Measurements from ENCODE around the gene TMOD3. TPM values are rescaled to one million over a fixed set of nuclear protein-coding genes. Genes with fewer than 3 reads are reported as not detected.
"Not testable (repeated sequence)": the region's sequence is repeated elsewhere in the genome, so short reads cannot be mapped to it uniquely, and the experiment has no call there.

The TMOD3 gene
- total RNA-seq, 2 donors from 2014 or later, result 22.7 to 23.9 TPM

DNA sequence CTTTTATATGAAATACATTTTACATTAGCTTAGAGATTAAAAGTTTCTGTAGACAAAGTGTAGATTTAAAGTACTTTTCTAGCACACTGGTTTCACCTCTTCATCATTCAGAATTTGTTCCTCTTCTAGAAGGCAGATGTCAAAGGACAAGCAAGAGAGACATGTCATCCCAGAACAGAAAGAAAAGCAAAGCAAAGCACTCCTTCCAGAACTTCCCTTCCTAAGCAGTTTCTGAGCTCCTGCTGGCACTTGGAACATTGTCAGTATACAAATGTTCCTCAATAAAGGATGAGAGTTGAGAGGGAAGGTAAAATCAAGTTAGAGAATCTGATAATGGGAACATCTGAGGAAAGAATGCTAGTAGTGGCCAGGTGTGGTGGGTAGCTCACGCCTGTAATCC is 26.2 kb downstream of the TMOD3 start:
- DNase-seq (no peak), ATAC-seq (no peak)
- intact Hi-C loops (cut with DNase I), result no loop called here

DNA sequence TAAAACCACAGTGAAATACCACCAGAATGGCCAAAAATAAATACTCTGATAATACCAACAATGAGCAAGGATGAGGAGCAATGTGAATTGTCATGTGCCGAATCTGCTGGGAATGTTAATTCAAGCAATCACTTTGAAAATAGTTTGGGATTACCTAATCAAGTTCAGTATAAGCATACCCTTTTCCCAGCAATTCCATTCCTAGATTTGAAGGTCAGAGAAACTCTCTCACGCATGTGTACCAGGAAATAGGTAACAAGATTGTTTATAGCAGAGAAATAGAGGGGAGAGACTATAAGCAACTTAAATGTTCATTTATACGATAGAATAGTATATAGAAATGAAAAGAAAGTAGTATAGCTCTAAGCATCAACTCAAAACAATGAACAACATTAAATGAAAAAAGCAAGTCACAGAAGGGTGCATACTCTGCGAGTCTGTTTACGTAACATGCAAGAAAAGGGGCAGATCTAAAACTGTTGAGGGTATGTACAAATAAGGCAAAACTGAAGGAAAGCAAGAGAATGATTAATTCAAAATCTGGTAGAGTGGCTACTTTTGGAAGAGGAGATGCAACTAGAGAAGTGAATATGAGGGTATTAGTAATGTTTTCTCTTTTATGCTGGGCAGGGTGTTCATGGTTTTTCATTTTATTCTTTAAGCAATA is 27.4 kb downstream of the TMOD3 start:
- no peak for DNase-seq
- intact Hi-C loops (cut with DNase I), result no loop called here
- no peak for ATAC-seq

DNA sequence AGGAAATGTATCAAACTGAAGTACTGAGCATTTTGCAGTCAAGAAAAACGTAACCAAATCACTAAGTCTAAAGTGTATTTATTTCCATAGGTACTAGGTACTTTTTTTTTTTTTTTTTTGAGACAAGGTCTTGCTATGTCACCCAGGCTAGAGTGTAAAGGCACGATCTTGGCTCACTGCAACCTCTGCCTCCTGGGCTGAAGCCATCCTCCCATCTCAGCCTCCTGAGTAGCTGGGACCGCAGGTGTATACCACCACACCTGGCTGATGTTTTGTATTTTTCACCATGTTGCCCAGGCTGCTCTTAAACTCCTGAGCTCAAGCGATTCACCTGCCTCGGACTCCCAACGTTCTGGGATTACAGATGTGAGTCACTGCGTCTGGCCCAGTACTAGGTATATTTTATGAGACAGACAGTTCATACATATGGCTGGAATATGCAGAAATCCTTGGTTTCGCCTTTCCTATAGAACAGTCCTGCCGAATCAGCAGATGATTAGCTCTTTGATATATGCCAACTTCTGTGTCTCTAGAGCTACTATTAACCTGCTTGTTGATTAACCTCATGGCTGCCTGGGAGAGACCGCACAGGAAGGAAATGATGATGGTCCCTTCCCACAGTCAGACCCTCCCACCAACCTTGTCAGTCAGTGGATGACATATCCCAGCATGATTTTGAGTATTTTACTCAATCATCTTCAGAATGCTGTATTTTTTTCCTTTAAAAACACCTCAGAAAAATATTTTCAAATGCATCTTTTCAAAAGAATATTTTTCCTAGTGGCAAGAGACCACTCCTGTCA is 32.3 kb downstream of the TMOD3 start:
- intact Hi-C loops (cut with DNase I), result no loop called here
- DNase-seq (no peak), ATAC-seq (peak in 1 of 2 donors; percentile 42)

DNA sequence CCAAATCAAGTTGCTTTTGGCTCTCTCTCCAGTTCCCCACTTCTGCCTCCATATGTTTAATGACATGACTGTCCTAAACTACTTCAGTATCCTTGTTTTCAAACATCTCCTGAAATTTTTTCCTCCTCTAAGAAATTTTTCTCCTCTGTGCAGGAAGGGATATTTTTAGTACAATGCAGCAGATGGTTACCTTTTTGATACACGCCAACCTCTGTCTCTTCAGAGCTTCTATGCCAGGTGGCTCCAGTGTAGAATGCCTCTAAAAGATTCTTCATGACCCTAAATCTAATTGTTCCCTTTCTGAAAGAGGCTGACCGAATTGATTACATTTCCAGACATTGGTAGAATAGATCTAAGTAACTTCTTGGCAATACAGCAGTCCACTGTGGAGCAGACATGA is 33.7 kb downstream of the TMOD3 start:
- no peak for DNase-seq
- intact Hi-C loops (cut with DNase I), result no loop called here
- no peak for ATAC-seq

DNA sequence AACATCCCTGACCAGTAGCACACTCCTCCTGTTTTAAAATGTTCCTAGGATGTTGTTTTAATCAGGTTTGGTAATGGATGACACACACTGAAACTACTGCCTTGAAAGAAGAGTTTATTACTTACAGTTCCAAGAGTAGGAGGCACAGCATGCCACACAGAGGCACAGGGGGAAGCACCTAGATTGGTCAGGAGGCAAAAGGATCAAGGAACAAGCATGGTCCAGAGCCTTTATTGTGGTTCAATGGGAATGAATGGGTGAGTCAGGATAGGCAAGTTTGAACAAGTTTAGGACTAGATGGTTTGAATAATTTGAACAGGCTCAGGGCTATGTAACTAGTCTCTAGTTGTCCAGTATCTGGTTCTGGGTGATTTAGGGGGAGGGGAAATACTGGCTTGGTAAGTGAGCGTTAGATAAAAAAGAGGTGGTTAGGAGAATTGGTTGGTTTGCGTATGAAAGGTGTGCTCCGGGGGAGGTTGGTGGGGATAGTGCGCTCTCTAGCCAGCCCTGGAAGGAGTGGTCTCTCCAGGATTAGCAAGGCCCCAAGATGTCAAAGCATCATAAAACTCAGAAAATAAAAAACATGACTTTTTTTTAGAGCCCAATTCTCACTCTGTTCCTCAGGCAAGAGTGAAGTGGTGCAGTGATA is 35.1 kb downstream of the TMOD3 start:
- no peak for DNase-seq
- ATAC-seq, result no peak
- intact Hi-C loops (cut with DNase I), result no loop called here

DNA sequence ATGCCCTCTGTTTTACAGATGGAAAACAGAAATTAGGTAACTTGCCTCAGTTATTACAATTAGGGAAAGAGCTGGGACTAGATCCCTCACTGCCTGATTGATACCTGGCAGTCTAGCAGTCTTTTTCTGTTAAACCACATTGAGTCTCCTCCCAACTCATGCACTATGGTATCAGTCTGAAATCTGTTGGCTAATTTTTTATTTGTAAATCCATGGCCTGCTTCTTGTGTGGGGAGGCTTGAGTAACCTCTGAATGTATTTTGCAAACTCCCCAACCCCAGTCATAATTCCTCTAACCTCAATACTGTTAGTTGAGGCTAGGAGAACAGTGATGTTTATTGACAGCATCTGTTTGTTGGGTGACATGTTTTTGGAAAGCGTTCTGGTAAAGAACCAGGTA is 35.9 kb downstream of the TMOD3 start:
- ATAC-seq (no peak), DNase-seq (no peak)
- intact Hi-C loops (cut with DNase I), result no loop called here

DNA sequence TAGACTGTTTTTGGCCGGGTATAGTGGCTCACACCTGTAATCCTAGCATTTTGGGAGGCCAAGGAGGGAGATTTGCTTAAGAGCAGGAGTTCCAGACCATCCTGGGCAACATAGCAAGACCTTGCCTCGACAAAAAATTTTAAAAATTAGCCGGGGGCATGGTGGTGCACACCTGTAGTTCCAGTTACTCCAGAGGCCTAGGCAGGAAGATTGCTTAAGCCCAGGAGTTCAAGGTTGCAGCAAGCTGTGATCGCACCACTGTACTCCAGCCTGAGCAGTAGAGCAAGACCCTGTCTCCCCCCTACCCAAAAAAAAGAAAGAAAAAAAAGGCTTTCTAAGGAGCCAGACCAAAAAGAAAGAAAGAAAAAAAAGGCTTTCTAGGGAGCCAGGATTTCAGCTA is 36.7 kb downstream of the TMOD3 start:
- intact Hi-C loops (cut with DNase I), result no loop called here
- ATAC-seq (no peak), DNase-seq (no peak)

DNA sequence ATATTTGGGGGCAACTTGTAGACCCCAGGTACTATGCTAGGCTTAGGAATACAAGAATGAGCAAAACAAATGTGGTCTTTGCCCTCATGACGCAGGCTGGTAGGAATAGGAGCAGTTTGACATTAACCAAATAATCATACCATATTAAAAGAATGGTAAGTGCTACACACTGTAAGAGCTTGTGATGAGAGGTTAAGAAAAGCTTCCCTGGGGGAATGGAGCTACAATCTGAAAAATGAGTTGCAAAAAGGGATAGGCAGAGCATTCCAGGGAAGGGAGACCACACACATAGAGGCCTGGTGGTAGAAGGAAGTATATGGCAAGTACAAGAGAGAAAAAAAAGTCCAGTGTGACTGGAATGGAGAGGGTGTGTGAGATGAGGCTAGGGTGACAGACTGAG is 37.3 kb downstream of the TMOD3 start:
- DNase-seq (no peak), ATAC-seq (no peak)
- intact Hi-C loops (cut with DNase I), result no loop called here

DNA sequence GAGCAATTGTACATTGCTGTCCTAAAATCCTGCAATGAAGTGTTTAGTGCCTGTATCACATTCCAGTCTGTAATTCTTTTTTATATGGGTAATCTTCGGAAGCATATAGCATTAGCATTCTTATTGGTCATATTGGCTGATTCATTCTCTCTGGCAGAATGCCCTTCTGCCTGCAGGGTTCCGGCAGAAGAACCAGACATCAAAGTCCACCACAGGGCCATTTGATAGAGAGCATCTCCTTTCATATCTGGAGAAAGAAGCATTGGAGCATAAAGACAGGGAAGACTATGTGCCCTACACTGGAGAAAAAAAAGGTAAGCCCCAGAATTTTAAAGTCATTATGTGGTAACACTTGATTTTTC is 39.6 kb downstream of the TMOD3 start:
- no peak for DNase-seq
- no peak for ATAC-seq
- intact Hi-C loops (cut with DNase I), result no loop called here

DNA sequence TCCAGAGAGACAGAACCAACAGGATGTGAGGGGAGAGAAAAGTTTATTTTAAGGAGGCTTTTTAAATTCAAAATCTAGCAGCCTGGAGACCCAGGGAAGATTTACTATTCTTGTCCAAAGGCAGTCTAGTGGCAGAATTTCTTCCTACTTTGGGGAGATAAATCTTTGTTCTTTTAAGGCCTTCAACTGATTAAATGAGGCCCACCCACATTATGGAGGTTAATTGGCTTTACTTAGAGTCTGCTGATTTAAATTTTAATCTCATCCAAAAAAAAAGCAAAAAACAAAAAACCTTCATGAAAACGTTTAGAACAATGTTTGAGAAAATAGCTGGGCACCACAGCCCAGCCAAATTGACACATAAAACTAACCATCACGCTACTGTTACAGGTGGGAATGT is 41.3 kb downstream of the TMOD3 start:
- intact Hi-C loops (cut with DNase I), result no loop called here
- DNase-seq (no peak), ATAC-seq (no peak)

DNA sequence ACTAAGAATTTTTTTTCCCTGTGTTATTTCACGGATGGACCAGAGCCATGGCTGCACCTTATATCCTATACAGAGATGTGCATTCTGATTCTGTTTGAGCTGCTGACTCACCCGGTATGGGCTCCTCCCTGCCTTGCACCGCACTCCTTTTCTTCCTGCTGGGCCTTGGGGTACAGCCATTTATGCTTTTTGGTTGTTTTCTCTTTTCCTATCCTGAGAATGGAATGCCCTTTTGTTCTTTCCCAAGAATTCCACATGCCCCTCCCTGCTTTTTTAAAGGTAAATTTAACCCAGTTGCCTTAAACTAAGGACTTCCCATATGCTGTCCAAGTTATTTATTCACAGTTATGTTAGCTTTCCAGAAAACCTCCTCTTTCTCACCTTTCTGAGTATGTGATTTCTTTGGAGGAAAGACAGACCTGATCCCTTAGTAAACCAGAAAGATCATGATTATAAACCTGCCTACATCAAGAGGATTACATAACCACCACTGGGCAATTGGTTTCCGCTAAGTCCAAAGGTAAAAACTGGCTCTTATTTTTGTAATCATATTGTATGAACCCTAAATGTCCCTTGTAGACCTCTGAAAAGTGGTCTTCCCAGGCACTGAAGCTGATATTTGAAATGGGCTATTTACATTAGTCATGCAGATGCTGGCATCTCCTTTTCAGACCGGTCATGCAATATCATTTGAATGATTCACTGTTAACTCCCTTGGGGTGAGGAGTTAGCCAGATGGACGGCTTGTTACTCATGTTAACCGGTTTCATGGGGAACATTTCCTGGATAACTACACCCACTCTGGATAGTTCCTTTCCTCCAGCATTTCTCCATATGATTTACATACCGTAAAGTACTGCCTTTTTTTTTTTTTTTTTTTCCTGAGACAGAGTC is 45.5 kb downstream of the TMOD3 start:
- ATAC-seq (peak; percentile 50 to 89), DNase-seq (no peak)
- intact Hi-C loops (cut with DNase I), result no loop called here

DNA sequence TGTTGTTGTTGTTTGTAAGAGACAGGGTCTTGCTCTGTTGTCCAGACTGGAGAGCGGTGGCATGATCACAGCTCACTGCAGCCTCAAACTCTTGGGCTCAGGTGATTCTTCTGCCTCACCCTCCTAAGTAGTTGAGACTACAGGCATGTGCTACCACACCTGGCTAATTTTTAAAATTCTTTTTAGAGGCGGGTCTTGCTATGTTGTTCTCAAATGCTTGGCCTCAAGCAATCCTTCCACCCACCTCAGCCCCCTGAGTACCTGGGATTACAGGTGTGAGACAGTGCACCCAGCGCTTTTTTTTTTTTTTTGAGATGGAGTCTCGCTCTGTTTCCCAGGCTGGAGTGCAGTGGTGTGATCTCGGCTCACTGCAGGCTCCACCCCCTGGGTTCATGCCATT is 46.7 kb downstream of the TMOD3 start:
- DNase-seq, result no peak
- intact Hi-C loops (cut with DNase I), result no loop called here
- no peak for ATAC-seq

DNA sequence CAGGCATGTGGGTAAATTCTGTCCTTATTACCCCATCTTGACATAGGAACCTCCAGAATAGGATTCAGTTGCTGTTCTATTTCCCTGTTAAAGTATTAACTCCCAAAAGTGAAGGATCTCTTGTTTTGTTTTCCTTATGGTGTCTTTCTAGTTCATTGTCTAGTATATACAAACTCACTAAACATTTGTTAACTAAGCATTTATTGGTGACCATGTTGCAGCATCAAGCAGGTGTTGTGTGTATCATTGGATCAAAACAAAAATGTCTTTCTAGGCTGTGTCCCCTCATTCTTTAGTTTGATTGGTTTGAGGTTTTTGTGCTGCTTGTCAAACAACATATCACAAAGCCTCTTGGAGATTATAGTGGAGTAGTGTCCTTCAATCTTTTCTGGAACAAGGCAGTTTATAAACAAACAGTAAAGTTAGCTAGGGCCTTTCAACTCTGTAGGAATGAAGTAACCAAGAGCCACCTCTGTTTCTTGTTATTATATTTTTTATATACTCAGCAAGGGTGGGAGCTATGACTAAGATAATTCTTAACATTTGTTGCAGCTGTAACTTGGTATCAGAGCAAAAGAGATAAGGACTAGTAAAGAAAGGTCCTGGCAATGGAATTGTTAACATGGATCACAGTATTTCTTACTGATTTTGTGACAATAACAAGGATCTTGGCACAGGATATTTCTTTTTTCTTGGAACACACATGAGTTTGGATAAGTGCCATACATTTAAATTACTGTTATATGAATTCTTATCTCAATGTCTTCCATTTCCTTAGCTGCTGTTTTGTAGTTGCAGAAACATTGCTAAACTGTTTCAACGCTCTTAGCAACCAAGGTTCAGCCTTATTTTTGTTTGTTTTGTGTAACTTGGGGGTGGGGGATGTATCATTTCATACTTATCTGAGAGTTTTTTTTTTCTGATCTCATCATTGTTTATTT is 49.3 kb downstream of the TMOD3 start:
- intact Hi-C loops (cut with DNase I), result no loop called here
- peak; percentile 54 to 64 for ATAC-seq
- no peak for DNase-seq

DNA sequence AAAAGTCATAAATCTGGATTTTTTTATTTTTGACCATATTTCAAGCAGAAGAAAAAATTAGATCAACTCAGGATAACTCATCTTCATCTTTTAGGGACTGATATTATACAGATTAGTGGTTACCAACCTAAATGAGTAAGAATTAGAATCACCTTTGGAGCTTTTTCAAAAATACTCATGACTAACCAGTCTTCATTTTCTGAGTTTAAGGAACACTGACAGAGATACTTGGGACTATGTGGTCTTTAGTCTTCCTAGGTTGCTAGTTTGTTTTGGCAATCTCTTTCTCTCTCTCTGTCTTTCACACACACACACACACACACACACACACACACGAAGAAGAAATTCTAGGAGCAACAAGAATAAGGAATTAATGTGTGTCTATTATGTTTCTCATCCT is 50.1 kb downstream of the TMOD3 start:
- DNase-seq (no peak), ATAC-seq (peak in 1 of 2 donors; percentile 26)
- intact Hi-C loops (cut with DNase I), result no loop called here

DNA sequence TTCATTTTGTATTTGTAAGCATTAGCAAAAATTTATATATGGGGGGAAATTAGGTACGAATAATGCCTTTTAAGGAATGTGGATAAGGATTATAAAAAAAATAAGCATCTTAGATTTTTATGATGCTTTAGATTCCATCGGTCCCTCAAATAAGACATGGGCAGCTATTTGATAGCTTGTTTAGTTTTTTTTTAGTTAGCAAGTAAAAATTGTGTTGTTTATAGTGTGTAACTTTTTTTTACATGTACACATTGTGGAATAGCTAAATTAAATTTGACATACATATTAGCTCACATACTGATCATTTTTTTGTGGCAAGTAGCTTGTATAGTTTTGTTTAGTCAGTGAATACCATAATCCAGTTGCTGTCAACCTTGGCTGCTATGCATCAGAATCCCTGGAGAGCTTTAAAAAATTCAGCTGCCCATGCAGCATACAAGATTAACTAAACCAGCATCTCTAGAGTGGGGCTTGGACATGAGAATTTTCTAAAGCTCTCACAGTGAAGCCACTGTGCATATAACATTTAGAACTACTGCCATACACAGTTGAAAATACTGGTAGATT is 53.9 kb downstream of the TMOD3 start:
- DNase-seq, result no peak
- intact Hi-C loops (cut with DNase I), result no loop called here
- ATAC-seq, result no peak

DNA sequence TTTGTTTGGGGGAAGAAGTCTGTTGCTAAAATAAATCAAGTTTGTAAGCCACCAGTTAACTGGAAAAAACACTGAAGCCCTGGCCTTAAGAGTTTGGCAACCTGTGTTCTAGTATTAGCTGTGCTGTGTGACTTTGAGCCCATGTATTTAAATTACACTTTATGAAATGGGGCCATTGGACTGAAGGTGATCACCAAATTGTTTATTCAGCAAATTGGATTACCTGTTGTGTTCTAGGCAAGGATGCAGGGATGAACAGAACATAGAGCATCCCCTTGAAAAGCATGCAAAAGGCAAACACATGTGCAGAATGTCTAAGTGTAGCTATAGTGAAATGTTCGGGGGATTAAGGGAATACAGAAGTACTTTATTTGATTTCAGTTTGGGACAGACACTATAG is 54.6 kb downstream of the TMOD3 start:
- ATAC-seq, result no peak
- intact Hi-C loops (cut with DNase I), result no loop called here
- no peak for DNase-seq

DNA sequence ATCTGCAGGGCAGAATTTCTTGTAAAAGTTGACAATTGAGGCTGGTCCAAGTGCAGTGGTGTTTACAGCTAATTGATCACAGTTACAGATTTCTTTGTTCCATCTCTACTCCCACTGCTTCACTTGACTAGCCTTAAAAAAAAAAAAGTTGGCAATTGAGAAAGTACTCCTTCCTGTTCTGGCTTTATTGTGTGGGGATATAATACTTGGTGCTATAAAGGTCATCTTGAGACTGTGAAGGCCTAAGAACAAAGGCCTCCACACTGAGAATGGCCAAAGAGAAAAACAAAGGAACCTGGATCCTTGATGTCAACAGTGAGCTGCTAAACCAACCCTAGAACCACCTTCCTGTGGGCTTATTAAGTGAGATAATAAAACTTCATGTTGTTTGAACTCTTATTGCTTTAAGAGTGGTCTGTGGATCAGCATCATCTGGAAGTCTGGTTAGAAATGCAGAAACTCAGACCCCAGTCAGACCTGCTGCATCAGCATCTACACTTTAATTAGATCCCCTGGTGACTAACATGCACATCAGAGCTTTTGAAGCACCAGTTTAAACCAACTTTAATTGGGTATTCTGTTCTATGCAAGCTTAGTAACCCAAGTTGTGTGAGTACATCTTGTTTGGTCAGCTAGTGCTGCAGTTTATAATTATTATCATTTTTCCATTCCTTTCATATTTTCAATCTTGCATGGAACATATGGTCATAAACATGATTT is 55.2 kb downstream of the TMOD3 start:
- ATAC-seq, result peak in 1 of 2 donors; percentile 17
- intact Hi-C loops (cut with DNase I), result no loop called here
- no peak for DNase-seq

DNA sequence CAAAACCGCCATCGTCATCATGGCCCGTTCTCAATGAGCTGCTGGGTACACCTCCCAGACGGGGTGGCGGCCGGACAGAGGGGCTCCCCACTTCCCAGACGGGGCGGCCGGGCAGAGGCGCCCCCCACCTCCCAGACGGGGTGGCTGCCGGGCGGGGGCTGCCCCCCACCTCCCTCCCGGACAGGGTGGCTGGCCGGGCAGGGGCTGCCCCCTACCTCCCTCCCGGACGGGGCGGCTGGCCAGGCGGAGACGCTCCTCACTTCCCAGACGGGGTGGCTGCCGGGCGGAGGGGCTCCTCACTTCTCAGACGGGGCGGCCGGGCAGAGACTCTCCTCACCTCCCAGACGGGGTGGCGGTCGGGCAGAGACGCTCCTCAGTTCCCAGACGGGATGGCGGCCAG is 56.3 kb downstream of the TMOD3 start:
- ATAC-seq; DNase-seq; intact Hi-C loops (cut with DNase I): not testable (repeated sequence)

Measured in left cardiac atrium (tissue), 4 donors.